Stimulated activated CD4-positive, alpha-beta T cell treated with anti-CD3 and anti-CD28 coated beads, Interleukin-1b, Interleukin-23, amount 100 ng/mL, for 1 hour (primary cell): ENCODE measurements around the gene SYNC.
"Not testable (repeated sequence)": the region's sequence is repeated elsewhere in the genome, so short reads cannot be mapped to it uniquely, and the experiment has no call there.

Source experiments
- DNase-seq, 2 donors: peaks; one replicate each; pipeline ENCODE4 v3.0.0-alpha.2; 2020; ENCODE audit warnings: low read depth in 2 of 2

Gene SYNC

DNA sequence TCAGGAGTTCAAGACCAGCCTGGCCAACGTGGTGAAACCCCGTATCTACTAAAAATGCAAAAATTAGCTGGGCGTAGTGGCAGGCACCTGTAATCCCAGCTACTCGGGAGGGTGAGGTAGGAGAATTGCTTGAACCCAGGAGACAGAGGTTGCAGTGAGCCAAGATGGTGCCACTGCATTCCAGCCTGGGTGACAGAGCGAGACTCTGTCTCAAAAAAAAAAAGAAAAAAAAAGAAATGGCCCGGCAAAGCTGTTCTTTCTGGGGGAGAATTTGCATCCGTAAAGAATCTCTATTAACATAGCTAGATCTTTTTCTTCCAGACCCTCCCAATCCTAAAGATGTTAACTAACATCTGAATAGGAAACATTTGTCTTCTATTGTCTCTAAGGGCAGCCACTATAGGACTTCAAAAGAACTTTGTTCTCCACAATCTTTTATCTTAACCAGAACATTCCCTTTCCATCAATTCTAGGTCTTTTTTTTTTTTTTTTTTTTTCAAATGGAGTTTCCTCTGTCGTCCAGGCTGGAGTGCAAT is 60.2 kb downstream of the SYNC start:
- DNase-seq, result not testable (repeated sequence)

DNA sequence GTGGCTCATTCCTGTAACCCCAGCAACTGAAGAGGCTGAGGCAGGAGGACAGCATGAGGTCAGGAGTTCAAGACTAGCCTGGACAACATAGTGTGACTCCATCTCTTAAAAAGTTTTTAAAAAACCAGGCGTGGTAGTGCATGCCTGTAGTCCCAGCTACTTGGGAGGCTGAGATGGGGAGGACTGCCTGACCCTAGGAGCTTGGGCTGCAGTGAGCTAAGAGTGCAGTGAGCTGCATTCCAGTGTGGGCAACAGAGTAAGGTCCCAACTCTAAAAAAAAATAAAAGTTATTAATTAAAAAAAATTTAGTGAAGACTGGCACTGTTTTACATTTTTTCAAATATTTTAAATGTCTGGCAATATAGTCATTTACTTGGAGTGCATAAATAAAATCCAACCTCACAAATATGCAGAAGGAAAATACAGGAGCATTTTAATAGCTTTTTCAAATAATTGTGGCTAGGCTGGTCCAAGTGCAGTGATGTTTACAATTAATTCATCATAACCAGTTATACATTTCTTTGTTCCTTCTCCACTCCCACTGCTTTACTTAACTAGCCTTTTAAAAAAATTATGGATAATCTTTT is 63.0 kb downstream of the SYNC start:
- DNase-seq, result no peak

DNA sequence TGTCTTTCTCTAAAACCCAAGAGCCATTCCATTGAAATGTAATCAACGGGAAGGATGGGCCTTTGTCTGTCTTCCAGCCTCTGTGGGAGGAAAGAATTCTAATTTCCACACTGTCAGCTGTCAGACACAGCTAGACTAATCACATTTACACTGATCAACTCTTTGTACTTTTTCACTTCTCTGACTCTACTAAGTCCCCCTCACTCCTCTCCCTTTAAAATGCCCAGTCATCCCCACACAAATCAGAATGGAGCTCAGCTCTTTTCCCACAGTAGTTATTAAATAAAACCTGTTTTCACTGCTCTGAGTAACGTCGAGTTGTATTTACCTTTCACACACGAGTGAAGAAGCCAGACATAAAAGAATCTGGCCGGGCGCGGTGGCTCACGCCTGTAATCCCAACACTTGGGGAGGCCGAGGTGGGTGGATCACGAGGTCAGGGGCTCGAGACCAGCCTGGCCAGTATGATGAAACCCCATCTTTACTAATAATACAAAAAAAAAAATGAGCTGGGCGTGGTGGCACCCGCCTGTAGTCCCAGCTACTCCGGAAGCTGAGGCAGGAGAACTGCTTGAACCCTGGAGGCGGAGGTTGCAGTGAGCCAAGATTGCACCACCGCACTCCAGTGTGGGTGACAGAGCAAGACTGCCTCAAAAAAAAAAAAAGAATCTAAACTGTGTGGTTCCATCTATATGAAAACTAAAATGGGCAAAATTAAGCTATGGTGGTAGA is 65.5 kb downstream of the SYNC start:
- DNase-seq, result no peak

DNA sequence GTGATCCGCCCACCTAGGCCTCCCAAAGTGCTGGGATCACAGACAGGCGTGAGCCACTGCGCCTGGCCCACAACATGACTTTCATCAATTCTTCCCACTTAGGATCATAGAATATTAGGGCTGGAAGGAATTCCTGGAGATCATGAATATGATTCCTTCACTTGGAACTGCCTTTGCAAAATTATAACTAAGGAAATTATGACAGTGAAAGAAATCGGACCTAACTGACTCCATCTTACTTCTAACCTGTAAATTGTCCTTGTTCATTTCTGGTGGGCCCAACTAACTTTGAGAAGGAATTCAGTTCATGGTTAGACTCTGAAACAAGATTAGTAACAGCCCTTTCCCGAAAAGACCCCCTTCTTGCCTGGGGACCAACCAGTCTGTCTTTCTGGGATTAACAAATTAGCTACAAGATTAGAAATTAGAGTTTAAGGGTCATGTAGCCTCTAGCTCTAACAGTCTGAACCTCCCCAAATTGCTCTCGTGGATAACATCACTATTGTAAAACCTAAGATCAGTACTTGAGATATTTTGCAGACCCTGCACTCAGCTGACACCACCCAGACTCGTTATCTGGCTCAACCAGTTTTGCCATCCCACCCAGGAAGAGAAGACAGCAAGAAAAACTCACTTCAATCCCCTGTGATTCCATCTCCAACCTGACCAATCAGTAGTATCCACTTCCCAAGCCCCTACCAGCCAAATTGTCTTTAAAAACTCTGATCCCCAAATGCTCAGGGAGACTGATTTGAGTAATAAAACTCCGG is 66.9 kb downstream of the SYNC start:
- no peak for DNase-seq

DNA sequence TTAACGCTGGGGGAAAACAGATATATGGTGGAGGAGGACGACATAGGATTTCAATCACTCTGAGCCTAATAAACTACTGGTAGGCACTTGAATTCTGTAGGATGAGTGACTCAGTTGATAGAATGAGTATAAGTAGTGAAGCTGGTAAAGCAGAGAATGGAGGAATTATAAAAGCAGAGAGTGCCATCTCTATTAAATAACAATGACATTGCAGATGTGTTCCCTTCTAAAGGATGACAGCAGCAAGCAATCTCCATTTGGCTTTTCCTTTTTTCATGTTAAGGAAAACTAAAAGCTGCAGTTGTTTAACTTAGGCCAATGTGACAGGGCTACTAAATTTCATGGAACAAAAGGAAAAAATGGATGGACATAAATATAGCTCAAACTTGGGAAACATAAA is 69.7 kb downstream of the SYNC start:
- no peak for DNase-seq

DNA sequence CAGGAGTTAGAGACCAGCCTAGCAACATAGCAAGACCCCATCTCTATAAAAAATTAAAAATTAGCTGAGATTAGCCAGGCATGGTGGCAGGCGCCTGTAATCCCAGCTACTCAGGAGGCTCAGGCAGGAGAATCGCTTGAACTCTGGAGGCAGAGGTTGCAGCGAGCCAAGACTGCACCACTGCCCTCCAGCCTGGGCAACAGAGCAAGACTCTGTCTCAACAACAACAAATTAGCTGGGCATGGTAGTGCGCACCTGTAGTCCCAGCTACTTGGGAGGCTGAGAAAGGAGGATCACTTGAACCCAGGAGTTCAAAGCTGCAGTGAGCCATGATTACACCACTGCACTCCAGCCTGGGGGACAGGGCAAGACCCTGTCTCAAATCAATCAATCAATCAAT is 72.4 kb downstream of the SYNC start:
- not testable (repeated sequence) for DNase-seq
